HG03108 (cell line): Measurements from ENCODE around the gene USO1.
"Not testable (repeated sequence)": the region's sequence is repeated elsewhere in the genome, so short reads cannot be mapped to it uniquely, and the experiment has no call there.

Experiments used
- ATAC-seq: cut with Tn5 transposase; IDR thresholded peaks from one replicate; pipeline ENCODE4 v1.9.1; 2021; ENCODE audit warnings: moderate library complexity; ENCODE audit not compliant: unreplicated experiment

Gene USO1

GRCh38 chr4:75745721-75746199 lies 21.4 kb downstream of the USO1 start:
- no peak for ATAC-seq

- ATAC-seq = no peak
Measured at GRCh38 chr4:75752637-75753036, 28.3 kb downstream of the USO1 start.

- no peak for ATAC-seq
Measured at GRCh38 chr4:75769036-75769435, 44.7 kb downstream of the USO1 start.

GRCh38 chr4:75771607-75772006 lies 47.2 kb downstream of the USO1 start:
- no peak for ATAC-seq

GRCh38 chr4:75777589-75777988 lies 53.2 kb downstream of the USO1 start:
- ATAC-seq = no peak

- ATAC-seq = no peak
Measured at GRCh38 chr4:75779105-75779757, 54.9 kb downstream of the USO1 start.

- no peak for ATAC-seq
Measured at GRCh38 chr4:75781305-75781704, 56.9 kb downstream of the USO1 start.

GRCh38 chr4:75786526-75786925 lies 62.1 kb downstream of the USO1 start:
- ATAC-seq = peak; percentile 70

- peak; percentile 19 for ATAC-seq
Measured at GRCh38 chr4:75786938-75787337, 62.6 kb downstream of the USO1 start.

GRCh38 chr4:75790024-75790423 lies 65.6 kb downstream of the USO1 start:
- no peak for ATAC-seq

GRCh38 chr4:75800972-75801371 lies 76.6 kb downstream of the USO1 start:
- ATAC-seq = no peak

GRCh38 chr4:75806035-75806434 lies 81.7 kb downstream of the USO1 start:
- not testable (repeated sequence) for ATAC-seq

- ATAC-seq = no peak
Measured at GRCh38 chr4:75817901-75818300, 93.5 kb downstream of the USO1 start.

GRCh38 chr4:75819121-75819520 lies 94.7 kb downstream of the USO1 start:
- ATAC-seq = no peak

- no peak for ATAC-seq
Measured at GRCh38 chr4:75820197-75820596, 95.8 kb downstream of the USO1 start.

- ATAC-seq = no peak
Measured at GRCh38 chr4:75820676-75821075, 96.3 kb downstream of the USO1 start.

- ATAC-seq = no peak
Measured at GRCh38 chr4:75821216-75821615, 96.8 kb downstream of the USO1 start.

GRCh38 chr4:75821966-75822365 lies 97.6 kb downstream of the USO1 start:
- ATAC-seq = no peak

GRCh38 chr4:75822416-75822815 lies 98.0 kb downstream of the USO1 start:
- no peak for ATAC-seq

GRCh38 chr4:75823812-75824211 lies 99.4 kb downstream of the USO1 start:
- no peak for ATAC-seq

- ATAC-seq = no peak
Measured at GRCh38 chr4:75830906-75831305, 106.5 kb downstream of the USO1 start.

GRCh38 chr4:75831856-75832405 lies 107.6 kb downstream of the USO1 start:
- no peak for ATAC-seq
